ENCODE measurements around the gene CIC.

DNA sequence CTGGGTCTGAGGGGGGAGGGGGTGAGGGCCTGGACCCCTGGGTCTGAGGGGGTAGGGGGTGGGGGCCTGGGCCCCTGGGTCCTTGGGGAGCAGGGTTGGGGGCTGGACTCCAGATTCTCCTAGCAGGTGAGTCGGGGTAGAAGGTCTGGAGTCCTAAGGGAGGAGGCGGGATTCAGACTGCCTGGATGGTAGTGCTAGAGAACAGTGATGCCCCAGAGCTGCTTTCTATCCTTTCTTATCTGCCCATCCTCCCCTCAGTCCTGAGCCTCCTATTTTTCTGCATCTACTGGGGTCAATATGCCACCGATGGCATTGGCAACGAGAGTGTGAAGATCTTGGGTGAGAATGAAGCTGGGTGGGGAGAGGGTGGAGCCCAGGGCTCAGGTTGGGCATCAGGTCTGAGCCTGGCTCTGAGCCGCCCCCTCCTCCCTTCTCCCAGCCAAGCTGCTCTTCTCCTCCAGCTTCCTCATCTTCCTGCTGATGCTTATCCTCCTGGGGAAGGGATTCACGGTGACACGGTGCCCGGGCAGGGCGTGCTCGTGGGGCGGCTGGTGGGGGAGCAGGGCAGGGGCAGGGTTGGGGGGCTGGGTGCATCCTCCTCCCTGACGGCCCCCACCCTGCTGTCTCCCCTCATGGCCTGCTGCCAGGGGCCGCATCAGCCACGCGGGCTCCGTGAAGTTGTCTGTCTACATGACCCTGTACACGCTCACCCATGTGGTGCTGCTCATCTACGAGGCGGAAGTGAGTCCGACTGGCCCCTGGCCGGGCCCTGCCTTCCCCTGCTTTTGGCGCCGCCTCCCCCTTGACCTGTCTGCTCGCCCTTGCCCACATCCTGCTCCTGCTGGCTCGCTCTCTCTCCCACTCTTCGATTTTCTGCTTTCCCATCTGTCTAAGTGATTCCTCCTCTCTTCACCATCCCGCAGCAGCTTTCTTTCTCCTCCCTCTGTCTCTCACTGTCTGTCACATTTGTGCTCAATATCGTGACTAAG lies 47.5 kb downstream of the CIC start:
- TF ChIP-seq POLR2A (IDR thresholded peaks at IDR 0.05): no peak
- TF ChIP-seq, protein P1, sequence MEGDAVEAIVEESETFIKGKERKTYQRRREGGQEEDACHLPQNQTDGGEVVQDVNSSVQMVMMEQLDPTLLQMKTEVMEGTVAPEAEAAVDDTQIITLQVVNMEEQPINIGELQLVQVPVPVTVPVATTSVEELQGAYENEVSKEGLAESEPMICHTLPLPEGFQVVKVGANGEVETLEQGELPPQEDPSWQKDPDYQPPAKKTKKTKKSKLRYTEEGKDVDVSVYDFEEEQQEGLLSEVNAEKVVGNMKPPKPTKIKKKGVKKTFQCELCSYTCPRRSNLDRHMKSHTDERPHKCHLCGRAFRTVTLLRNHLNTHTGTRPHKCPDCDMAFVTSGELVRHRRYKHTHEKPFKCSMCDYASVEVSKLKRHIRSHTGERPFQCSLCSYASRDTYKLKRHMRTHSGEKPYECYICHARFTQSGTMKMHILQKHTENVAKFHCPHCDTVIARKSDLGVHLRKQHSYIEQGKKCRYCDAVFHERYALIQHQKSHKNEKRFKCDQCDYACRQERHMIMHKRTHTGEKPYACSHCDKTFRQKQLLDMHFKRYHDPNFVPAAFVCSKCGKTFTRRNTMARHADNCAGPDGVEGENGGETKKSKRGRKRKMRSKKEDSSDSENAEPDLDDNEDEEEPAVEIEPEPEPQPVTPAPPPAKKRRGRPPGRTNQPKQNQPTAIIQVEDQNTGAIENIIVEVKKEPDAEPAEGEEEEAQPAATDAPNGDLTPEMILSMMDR (IDR thresholded peaks at IDR 0.05): no peak
